ENCODE measurements around the gene PPIF.

Gene PPIF

DNA sequence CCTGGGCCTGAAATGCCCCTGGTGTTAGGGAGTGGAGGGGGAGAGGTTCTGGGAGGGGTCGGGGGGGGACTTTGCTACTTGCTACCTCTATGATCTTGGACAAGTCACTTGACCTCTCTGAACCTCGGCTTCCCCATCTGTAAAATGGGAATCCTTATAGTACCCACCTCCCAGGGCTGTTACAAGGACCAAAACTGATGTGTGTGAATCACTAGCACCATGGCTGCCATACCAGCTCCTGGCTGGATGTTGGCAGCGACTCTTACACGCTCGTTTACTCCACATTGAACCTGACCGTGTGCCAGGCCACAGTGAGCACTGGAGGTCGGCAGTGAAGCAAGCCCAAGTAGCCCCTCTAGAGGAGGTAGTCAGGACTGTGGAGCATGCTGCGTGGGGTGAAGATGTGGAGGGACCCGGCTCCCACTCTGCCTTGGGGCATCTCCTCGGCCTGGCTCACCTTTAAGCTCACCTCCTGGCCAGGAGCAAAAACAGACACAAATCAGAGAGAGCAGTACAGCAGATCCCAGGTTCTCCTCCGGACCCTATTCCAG lies 28.9 kb downstream of the PPIF start:
- no peak for DNase-seq

DNA sequence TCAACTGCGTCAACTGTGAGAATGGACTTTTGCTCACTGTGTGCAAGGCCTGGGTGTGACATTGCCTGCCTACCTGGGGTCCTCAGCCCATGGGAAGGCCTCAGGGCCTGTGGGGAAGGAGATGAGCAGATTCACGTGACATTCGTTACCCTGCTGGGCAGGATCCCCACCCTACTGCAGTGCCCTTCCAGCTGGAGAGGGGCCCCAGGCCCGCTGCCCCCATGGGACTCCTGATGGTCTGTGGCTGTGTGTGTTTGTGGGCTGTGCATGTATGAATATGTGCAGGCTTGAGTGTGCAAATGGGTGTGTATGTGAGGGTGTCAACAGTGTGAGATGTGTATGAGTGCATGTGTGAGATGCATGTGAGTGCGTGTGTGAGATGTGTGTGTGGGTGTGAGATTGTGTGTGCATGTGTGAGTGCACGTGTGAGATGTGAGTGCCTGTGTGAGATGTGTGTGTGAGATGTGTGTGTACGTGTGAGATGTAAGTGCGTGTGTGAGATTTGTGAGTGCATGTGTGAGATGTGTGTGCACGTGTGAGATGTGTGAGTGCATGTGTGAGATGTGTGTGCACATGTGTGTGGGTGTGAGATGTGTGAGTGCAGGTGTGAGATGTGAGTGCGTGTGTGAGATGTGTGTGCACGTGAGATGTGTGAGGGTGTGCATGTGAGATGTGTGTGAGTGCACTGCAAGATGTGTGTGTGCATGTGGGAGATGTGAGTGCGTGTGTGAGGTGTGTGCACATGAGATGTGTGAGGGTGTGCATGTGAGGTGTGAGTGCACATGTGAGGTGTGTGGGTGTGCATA lies 29.7 kb downstream of the PPIF start:
- no peak for DNase-seq

DNA sequence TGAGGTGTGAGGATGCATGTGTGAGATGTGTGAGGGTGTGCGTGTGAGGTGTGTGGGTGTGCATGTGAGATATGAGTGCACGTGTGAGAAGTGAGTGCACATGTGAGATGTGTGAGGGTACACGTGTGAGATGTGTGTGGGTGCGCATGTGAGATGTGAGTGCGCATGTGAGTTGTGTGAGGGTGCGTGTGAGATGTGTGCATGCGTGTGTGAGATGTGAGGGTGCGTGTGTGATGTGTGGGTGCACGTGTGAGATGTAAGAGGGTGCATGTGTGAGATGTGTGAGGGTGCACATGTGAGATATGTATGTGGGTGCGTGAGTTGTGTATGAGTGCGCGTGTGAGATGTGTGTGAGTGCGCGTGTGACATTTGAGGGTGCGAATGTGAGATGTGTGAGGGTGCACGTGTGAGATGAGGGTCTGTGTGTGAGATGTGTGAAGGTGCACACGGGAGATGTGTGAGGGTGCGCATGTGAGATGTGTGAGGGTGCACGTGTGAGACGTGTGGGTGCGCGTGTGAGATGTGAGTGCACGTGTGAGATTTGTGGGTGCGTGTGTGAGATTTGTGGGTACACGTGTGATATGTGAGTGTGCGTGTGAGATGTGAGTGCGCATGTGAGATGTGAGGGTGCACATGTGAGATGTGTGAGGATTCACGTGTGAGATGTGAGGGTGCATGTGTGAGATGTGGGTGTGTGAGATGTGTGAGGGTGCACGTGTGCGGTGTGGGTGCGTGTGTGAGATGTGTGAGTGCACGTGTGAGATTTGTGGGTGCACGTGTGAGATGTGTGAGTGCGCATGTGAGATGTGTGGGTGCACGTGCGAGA lies 30.5 kb downstream of the PPIF start:
- DNase-seq = no peak

DNA sequence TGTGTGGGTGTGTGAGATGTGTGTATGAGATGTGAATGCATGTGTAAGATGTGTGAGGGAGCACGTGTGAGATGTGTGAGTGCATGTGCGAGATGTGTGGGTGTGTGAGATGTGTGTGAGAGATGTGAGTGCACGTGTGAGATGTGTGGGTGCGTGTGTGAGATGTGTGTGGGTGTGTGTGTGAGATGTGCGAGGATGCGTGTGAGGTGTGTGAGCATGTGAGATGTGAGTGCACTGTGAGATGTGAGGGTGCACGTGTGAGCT lies 31.0 kb downstream of the PPIF start:
- no peak for DNase-seq

DNA sequence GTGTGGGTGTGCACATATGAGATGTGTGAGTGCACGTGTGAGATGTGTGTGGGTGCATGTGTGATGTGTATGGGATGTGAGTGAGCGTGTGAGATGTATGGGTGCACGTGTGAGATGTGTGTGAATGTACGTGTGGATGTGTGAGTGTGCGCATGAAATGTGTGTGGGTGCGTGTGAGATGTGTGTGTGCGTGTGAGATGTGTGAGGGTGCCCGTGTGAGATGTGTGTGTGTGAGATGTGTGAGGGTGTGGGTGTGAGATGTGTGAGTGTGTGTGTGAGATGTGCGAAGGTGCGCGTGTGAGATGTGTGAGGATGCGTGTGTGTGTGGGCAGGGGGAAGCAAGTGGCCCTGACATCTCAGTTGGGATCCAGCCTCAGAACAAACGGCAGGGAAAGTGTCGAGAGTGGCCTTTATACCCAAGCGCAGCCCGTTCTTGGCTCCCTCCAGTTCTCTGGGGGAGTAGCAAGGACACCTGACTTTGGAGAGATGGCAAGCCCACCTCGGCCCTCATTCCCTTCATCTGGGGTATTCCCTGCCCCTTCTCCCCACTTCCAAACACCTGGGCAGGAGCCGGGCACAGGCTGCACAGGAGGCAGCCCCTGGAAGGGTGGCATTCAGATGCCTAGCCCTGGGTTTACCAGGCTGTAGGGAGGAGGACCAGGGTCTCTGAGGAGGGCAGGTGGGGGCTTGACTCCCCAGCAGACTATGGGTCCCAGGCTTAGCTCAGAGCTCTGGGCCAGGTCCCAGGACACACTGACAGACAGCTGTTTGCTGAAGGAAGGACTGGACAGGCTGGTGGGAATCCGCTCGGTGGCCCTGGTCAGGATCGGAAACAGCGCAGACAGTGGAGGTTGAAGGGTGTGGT lies 31.6 kb downstream of the PPIF start:
- no peak for DNase-seq

DNA sequence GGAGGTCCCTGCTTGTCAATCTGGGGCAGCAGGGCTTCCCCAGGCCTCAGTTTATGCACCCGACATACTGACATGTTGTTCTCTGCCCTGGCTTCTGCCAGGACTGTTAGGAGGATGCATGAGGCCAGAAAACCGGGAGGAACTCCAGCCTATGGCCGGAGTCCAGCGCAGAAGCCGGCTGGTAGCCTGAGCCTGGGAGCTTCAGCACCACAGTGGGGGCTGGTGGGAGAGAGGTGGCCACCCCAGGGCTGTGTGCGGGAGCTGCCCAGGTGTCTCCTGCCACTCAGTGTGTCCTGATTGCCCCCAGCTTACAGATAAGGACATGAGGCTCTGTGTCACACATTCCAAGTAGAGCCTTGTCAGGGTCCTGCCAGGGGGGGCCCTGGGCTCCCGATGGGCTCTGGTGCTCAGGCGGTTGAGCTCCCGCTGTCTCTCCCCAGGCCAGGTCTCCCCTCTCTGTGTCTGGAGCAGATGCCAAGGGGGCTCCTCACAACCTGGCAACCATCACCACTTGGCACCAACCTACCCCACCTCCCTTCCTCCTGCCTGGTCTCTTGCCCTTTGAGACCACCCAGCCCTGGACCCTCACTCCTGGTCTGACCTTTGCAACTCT lies 32.3 kb downstream of the PPIF start:
- no peak for DNase-seq

DNA sequence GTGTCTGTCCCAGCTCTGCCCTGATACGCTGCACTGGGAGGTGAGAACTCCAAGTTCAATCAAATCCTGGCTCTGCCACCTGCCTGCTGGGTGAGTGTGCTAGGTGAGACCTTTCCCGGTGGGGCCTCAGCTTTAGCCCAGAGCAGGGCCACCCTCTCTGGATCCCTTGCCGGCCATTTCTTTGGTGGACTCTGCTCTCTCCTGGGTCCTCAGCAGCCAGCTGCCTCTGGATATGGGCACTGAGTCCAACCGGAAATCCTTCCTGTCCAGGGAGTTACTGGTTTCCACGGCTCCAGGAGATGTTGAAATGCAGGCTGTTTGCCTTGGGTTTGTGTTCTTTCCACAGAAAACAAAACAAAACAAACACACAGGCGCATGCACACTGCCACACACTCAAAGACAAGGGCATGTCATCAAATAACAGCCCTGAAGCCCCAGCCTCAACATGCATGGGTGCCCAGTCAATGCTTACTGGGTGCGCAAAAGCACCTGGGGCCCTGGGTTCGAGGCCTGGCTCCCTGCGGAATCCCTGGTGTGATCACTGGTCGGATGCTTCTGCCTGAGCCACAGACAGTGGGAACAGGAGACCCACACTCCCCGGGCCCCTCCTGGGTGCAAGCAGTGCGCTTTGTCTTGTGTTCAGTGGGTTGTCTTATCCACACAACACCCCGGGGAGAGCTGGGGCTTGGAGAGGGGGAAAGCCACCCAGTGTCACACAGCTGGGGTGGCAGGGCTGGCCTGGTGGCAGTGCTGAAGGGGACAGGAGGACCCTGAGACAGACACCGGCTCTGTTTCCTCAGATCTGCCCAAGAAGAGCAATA lies 33.1 kb downstream of the PPIF start:
- no peak for DNase-seq

DNA sequence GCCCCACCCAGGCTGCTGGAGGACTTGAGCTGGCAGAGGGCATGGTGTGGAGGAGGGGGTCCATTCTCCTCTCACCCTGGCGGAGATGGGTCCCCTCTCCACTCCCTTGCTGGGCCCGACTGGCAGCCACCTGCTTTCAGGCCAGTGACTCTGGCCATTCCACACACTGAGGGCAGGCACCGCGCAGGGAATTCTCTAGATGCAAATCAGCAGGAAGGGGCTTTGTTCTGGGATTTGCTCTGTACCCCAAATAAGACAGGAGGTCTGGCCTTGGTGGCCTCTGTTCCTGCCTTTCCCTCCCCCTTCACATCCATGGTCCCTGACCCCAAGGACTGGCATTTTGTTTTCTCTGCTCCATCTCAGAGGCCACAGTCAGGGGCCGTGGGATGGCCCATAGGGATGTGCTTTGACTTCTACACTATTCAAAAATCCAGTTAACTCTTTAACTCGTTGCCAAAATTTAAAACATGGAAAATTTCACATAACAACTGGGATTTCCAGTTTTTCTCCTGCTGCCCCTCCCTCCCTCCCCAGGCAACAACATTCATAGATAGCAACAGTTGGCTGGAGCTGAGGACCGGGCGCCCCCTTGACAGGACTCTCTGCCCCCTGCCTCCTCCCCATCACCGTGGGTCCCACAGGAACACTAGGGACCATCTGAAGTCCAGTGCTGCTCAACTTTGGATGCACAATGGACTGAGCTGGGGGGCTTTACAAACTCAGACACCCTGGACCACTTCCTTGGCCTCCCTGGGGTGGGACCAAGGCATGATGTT lies 33.9 kb downstream of the PPIF start:
- DNase-seq = no peak

DNA sequence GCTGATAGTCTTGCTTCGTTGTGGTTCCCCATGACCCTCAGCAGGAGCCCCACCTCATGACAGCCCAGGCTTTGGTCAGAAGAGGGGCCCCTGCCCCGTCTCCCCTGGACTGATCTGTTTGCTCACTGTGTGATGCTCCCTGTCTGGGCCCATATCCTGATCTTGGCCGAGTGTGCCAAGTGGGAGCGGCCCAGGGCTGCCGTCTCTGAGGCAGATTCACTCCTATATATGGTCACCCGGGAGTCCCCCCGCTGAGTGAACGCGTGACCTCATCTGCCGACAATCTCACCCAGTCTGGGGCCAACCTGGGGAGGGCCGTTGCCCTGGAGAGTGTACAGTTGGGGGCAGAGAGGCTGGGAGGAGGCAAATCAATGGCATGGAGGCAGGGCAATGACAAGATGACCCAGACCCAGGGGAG lies 34.5 kb downstream of the PPIF start:
- no peak for DNase-seq

DNA sequence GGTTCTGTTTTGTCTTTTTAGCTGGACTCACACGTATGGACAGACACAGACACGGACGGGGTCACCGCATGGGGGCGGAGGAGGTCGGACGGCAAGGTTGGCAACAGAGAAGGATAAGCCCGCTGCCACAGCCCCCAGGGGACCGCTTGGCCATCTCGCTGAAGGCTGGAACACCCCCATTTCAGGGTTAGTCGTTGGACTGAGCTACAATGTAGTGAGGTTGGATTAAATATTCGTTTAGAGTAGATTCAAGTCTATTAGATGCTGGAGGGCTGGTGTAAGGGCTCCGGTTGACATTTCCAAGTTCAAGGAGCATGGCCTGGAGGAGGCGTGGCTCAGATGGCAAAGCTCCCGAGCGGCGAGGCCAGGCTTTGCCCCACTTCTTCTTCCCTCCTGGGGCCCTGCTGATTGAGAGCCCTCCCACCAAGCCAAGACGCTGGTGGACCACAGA lies 35.2 kb downstream of the PPIF start:
- DNase-seq = no peak

DNA sequence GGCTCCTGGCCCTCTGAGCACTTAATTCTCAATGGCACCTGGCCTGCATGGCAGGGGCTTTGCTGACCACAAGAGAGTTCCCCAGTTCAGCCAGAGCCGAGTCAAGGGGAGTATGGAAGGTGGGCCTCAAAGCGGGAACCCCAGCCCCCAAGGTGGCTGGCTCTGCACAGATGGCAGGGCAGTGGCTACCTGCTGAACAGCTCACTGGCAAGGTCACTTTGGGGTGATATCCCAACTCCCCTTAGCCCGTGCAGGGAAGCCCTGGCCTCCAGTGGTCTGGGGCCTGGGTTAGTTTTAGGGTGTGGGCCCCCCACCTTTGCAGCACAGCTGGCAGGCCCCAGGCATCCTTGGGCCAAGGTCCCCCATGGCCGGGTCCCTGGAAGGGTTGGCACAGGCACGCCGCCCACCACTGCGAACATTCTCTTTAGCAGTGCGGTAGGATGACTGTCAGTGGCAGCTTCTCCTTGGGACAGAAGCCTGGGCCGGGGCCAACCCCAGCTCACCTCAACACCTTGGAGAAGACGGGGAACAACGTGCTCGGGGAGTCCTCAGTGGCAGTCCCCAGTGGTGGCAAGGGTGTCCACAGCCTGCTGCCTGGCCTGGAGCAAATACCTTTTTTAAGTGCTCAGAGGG lies 36.8 kb downstream of the PPIF start:
- no peak for DNase-seq

DNA sequence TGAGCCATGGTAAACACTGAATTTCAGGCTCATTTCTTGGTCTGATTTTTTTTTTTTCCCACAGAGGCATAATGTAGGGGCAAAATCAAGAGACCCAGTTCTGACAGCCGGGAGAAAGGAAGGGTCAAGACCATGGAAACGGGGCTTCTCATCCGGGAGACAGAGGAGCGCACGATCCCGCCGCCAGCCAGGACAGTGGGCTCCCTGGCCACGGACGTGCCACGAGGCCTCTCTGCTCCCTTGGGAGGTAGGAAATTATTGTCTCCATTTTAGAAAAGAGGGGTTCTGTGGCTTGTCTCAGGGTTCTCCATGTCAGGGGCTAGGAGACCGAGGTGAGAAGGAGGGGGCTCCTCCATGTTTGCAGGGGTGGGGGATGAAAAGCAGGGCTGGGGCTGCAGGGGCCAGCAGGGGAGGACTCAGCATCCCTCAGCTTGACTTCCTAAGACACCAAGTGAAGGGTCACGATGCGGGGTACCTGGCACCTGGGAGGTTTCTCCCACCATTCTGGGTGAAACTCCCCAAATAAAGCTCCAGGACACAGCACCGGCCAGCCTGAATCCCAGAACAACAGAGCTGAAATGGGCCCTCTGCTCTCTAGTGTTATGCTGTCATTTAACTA lies 37.6 kb downstream of the PPIF start:
- DNase-seq = no peak

DNA sequence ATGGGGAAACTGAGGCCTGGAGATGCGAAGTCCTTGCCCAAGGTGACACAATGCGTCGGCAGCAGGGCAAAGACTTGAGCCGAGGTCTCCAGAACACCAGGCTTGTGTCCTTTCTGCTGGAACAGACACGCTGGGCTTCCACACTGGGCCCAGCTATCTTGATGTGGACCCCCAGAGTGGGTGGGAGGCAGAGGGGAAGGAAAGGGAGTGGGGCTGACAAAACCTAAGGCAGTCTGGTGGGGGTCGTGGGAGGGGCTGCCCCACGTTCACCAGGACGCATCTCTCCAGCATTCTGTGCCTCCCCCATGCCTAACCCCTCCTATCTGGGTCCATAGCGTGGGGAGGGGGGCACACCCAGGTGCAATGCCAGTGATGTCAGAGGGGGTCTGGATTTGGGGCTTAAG lies 38.1 kb downstream of the PPIF start:
- no peak for DNase-seq

DNA sequence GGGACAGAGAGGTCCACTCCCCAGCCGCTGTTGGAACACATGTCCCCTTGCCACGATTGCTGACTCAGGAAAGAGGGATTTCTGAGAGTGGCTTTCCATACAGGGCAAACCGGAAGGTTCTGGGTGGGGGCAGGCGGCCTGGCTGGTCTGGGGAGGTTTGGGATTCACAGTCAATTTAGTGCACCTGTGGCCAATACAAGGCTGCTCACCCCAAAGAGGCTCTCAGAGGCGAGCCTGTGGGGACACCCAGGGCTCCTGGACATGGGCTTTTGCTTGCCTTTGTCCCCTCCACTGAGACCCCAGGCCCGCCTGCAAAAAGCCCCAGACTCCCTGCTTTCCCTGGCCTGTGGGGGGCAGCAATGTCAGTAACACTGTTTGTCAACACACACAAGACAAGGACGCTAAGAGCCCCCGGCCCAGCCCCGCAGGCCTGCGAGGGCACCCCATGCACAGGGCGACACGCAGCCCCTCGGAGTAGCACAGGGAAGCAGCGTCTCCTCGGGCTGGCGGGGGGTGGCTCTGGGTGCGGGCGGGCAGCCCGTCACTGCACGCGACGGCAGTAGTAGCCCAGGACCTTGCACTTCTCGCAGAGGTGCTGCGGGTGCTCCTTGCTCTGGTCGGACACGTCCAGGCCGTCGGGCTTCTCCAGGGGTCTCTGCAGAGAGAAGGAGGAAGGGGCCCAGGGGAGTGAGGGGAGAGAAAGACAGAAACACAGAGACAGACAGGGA lies 38.7 kb downstream of the PPIF start:
- no peak for DNase-seq

DNA sequence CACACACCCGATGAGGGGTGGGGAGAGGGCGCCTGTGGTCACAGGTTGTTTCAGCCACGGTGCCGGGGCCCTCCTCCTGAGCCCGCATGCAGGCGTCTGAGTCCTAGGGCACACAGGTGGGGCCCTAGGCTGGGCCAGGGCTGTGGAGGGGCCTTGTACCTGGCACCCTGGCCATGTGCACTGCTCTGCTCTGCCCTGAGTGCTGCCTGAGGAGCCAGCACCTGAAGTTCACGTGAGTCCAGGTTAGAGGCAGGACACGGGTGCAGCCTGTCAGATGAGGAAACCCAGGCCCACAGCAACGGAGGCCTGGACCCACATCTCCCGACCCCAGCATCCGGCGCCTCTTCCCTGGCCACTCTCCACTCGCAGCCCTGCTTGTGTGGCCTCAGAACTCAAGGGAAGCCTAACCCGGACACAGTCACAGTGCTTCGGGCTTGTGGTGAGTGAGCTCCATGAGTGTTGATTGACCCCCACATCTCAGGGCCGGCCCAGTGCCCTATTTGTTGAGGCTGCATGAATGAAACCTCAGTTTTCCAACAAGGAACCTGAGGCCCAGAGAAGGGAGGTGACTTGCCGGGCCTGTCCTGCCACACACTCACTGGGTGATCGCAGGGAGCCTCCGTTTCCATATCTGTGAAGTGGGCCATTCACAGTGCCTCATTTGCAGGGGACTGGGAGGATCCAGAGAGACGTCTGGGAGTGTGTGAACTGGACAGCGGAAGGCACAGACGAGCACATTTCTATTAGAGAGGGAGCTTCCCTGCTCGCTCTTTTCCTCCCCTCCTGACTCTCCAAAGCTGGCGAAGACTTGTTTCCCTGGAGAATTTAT lies 39.6 kb downstream of the PPIF start:
- no peak for DNase-seq

DNA sequence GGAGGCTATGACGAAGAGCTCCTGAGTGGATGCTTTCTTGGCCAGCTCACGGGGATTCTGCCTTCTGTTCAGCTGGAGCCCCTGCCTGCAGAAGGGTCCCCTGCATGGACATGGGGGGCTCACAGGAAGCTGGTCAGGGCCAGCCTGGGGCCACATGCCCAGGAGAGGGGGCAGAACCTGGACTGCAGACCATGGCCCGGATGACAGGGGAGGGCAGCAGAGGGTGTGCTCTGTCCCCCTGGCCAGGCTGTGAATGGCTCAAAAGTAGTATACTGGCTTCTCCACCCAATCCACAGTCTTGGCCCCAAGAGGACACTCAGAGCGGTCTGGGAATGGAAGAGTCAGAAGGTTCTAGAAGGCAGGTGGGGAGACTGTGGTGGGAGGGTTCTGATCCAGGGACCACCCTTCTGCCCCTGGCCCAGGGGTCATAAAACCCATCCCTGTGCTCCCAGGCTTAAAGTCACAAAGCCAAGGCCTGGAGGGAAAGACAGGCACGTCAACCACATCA lies 40.3 kb downstream of the PPIF start:
- no peak for DNase-seq

DNA sequence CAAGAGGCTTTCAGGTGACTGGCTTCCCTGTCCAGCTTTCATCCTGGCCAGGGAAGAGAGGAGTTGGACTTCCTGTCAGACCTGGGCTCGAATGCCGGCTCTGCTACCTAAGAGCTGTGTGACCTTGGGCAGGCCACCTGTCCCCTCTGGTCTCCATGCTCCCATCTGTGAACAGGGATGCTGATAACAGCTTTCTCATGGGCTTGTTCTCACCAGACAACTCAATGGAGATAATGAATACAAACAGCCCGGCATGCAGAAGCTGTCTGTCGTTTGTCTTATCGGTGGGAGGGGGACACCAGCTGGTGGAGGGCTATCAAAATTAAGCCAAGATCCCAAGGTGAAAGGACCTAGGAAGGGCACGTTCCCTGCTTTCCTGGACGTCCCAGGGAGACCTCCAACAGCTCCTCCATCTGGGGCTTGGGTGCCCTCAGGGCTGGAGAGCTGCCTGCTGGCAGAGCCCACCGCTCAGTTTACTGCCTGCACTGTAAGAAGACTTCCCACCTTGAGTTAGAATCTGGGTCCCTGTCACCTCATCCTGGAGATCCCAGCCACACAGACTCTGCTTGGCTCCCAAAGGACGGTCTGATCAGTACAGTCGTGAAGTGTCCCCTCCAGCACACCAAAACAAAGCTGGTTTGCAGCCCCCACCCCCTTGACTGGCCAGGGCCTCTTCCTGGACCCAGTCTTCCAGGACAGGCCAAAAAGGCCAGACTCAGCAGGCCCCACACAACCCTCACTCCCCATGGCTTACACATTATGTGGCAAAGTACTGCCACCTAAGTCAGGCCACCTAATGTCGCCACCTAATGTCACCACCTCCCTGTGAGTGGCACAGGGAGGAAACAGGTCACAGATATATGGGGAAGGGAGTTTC lies 40.9 kb downstream of the PPIF start:
- no peak for DNase-seq
